Activated CD4-positive, alpha-beta T cell treated with anti-CD3 and anti-CD28 coated beads for 24 hours (primary cell): ENCODE results near the gene GAS5.
"Not testable (repeated sequence)": the region's sequence is repeated elsewhere in the genome, so short reads cannot be mapped to it uniquely, and the experiment has no call there.

Experiments used
- DNase-seq, 2 donors: peaks; one replicate each; pipeline ENCODE4 v3.0.0-alpha.2; 2020; ENCODE audit warnings: low read depth in 2 of 2

Gene GAS5

DNA sequence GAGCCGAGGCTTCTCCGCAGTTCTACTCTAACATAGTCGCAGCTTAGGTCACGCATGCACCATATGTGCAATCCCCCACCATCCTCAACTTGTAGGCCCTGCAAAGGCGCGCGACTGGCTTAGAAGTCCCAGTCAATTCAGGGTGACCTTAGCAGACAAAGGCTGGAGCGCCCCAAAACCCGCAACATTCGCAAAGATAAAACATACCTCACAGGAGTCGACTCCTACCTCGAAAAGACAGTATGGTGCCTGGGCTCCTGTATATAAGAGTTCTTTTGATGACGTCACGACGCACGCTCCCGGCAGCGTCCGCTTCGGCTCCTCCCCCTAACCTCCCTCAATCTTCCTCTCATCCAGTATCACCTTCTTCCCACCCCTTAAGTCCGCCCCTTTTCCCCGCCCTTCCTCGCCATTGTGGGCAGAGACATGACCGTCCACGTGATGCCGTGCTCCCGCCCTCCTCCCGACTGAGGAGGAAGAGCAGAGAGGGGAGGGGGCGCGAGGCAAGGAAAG, at the start of gene GAS5:
Gene GAS5 (minus strand): TSS at position 237 of the 513 bp plus-strand sequence.
- DNase-seq = peak; percentile 99 to 100

DNA sequence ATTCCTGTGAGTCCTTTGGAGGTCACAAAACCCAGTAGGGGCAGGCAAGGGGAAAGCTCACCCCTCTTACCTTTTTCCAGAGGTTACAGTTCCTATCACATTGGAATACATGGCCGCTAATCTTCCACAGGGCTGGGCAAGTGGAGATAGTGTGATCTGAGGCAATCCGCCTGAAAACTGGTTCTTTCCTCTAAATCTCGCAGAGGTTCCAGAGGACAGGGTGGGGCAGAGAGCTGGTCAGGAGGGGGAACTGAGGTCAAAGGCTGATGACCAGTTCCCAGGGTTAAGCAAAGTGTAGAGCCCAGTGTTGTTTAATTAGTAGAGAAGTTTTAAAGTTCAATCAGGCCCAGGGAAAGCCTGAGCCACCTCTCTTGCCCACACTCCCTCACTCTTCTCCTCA, 49.4 kb upstream of the GAS5 start, which contains the start of gene SERPINC1:
Gene SERPINC1 (minus strand): TSS at position 179 of the 400 bp plus-strand sequence. CDS start 68 bp downstream, at position 111.
- DNase-seq = no peak

DNA sequence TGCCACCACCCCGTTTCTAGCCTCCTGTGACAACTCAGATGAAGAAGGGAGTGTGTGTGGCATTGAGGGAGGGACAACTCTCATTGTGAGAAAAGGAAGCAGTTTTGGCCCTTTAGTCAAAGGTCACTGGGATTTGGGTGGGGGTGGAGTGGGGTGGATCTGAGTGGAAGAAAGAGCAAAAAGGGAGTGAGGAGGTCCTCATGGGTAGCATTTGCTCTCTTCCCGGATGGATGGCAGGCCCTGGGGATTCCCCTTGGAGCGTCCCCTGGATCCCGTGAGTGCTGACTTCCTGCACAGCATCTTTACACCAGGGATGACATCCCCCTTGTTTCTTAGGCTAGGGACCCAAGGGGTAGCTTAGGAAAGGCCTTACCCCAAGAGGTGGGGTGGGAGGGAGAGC, 48.9 kb upstream of the GAS5 start:
- DNase-seq = no peak

DNA sequence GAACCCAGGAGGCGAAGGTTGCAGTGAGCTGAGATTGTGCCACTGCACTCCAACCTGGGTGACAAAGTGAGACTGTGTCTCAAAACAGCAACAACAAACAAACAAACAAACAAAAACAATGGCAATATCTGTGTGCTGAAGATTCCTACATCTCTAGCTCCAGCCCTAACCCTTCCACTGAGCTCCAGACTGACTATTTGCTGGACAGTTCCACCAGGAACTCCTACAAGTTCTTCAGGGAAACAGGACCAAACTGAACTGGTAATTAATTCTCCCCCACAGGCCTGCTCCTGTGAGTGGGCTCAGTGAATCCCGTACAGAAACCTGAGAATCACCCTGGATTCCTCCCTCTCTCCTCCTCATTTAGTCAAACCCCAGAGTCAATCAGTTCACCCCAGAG, 47.8 kb upstream of the GAS5 start:
- no peak for DNase-seq

DNA sequence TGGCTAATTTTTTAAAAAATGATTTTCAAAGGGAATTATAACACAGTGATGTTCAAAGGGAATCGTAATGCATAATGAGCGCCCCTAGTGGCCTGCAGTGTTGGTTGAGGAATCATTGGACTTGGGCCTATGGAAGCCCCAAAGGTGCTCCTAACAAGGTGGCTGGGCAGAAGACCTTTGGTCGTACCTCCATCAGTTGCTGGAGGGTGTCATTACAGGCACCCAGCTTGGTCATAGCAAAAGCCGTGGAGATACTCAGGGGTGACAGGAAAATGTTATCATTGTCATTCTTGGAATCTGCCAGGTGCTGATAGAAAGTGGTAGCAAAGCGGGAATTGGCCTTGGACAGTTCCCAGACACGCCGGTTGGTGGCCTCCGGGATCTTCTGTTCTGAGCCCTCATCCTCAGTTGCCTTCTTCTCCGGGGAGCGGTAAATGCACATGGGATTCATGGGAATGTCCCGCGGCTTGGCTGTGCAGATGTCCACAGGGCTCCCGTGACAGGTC, 46.6 kb upstream of the GAS5 start:
- DNase-seq = peak in 1 of 2 donors; percentile 25

DNA sequence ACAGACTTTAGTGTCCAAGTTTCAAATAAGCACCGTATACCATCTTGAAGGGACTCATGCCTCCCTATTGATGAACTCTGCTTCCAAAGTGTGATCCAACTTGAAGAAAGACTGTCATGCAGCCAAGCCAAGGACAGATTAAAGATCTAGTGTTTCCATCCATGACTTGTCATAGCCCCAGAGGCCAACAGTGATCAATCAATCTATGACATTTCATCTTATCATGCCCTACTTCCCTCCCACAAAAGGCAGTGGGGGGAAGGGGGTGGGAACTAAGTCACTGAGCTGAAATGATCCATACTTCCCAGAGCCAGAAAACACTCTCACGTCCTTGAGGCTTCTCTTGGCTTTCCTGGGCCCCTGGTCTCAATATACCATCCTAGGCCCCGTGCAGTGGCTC, 45.3 kb upstream of the GAS5 start:
- DNase-seq = no peak

DNA sequence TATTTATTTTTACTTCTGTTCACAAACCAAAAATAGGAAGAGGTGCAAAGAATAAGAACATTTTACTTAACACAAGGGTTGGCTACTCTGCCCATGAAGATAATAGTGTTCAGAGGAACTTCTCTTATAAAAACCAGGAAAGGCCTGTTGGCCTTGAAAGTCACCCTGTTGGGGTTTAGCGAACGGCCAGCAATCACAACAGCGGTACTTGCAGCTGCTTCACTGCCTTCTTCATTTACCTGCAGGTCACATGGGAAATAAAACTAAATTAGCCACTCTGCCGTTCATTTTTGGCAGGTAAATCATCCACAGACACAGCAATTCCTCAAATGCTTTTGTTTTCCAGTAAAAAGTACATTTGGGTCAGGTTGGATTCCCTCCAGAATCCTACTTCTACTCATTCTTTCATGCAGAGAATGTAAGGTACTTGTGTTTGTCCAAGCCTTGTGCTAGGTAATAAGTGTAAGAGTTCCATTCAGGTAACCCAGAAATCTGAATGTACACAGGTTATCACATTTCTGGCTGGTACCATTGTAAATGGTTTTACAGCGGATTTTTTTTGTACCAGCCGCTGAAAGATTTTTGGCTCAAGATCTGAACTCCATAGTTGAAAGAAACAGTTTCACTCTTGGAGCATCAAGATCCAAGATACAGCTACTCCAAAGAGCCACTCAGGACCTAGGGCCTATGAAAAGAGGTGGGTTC, 36.2 kb upstream of the GAS5 start:
- DNase-seq = no peak

DNA sequence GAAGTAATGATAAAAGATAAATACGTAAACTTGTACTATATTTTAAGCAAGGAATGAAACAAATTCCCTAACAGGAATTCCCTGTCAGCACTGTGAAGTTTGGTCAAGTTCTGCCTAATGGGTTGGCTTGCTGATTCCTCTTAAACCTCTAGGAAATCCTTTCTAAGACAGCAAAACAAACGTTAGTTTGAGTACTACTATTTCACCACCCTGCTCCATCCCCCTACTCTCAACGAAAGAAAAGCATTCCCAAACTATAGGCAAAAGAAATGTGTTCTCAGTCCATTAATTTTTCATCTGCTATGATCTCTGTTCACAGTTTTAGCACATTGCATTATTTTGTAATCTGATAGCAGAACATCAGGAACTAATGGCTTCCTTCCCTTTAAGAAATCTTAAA, 33.2 kb upstream of the GAS5 start:
- no peak for DNase-seq

DNA sequence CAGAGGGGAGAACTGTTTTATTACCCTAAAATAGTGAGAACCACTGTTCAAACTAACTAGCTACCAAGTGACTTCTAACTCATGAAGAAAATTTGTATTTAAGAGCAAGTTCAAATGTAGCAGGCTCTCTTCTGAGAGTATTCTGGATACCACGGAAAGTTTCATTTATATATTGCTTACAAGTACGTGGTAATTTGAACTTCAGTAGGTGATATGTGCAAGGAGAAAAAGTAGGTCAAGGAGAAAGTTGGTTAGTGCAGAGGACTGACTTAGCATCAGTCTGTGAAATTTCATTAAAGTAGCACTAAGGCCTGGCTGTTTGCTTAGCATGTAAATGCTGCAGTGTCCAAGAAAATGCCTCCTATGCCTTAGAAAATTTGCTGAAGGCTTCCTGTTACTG, 32.6 kb upstream of the GAS5 start:
- no peak for DNase-seq

DNA sequence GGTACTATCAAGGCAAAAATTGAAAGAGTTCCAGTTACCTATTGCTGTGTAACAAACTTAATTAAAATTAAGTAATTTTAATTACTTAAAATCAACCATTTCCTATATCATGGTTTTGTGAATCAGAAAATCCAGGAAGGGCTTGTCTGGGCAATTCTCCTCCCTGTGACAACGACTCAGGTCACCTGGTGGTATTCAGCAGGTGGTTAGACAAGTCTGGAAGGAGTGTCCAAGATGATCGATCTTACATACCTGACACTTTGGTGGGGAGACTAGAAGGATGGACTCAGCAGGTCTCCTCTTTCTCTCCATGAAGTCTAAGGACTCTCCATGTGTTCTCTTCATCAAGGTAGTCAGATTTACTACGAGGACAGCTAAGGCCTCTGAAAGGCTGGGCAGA, 26.4 kb upstream of the GAS5 start:
- no peak for DNase-seq

DNA sequence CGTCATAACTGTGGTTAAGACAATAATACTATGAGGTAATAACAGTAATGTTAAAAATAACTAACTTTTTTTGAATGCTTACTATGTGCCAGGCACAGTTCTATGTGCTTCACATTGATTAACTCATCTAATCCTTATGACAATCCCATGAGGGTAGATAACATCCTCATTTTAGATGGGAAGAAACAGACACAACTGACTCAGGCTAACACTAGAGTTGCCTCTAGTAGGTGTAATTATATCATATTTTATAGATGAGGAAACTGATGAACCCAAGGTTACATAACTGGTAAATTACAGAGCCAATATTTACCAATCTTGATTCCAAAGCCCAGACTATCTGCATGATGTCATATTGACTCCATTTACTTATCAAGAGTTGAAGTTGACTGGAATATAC, 25.8 kb upstream of the GAS5 start:
- DNase-seq = no peak

DNA sequence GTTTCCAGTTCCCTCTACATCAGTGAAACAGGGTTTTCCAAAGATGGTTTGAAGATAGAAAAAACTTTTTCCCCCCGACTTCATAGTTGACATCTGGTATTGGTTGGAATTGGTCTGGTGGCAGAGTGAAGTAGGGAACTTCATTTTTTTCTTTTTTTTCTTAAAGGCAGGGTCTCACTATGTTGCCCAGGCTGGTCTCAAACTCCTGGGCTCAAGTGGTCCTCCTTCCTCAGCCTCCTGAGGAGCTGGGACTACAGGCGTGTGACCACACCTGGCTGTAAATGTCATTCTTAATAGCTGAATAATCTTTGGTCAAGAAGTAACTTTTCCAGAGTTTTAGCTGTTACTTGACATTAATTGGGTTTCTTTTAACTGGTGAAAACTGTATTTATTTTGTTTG, 22.1 kb upstream of the GAS5 start:
- no peak for DNase-seq

DNA sequence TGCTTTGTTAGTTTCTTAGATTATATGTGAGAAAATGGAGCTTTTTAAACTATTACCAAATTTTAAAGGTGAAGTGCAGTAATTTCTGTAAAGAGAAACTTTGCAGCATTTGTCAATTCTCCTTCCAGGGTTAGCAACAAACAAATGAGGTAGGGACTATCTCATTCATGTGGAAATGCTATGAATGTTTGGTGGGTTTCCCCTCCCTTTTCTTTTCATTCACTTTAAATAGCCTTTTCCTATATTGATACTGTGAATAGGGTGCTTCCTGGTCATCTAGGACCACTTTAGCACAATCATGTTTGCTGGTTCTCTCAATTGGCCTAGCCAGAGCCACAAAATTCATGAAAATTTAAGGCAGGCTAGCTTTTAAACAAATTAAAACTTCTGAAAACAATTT, 21.0 kb upstream of the GAS5 start:
- no peak for DNase-seq

DNA sequence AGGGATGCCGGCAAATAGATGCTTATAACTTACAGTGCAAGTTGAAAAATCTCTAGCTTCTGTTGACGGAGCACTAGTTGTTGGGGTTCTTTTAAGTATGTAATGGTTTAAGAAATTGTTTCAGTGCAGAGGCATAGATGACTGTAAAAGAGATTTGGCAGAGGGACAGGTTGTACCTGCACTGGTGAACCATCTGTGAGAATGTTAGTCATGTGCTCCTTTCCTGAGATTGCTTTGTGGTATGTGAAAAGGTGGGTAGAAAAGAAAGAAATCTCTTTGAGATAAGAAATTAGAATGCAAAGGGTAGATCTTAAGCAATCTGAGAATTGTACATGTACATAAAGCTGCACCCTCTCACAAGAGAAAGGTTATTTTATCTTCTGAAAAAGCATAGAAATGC, 19.8 kb upstream of the GAS5 start:
- no peak for DNase-seq

DNA sequence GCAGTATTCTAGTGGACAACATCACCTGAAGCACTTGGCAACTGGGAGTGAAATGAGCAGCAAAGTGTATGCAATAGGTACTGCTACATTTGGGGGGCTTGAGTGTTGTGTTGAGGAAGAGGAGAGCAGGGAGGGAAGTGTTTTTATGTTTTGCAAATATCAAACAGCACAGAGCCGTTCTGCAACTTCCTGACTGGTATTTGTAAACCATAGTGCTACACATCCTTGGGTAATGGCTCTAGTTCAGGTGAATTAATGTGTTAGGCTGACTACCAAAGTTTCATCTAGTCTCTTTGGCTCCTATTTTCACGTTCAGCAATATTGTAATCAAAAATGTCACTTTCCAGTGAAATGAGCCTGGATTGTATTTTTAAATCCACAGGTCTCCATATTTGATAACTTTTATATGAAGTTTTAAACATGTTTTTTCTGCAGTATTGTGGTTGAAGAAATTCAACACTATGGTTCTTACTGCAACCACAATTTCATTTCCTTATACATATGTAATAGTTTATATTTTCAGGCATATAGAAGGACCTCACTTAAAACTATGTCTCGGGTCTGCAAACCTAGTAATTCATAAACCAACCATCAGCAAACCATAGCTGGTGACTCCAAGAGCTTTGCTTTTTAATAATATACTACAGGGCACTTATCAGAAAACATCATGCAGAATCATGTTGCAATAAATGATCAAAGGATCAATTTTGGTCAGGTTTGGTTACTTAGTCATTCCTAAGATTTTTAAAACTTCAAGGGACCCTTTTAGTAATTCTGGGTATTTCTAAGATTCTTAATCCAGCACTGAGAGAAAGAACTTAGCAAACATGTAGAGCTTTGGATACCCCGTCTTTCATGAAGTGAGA, 19.2 kb upstream of the GAS5 start:
- DNase-seq = no peak

DNA sequence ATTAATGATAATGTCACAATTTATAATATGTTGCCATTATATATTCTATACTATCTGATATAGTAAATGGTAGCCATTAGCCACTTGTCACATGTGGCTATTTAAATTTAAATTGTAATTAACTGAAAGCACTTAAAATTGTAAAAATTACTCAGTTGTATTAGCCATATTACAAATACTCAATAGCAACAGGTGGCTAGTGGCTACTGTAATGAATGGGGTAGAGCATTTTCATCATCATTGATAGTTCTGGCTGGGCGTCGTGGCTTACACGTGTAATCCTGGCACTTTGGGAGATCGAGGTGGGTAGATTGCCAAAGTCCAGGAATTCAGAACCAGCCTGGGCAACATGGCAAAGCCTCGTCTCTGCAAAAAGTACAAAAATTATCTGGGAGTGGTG, 16.9 kb upstream of the GAS5 start:
- no peak for DNase-seq

DNA sequence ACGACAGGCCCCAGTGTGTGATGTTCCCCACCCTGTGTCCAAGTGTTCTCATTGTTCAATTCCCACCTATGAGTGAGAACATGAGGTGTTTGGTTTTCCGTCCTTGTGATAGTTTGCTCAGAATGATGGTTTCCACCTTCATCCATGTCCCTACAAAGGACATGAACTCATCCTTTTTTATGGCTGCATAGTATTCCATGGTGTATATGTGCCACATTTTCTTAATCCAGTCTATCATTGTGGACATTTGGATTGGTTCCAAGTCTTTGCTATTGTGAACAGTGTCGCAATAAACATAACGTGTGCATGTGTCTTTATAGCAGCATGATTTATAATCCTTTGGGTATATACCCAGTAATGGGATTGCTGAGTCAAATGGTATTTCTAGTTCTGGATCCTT, 13.3 kb upstream of the GAS5 start:
- not testable (repeated sequence) for DNase-seq

DNA sequence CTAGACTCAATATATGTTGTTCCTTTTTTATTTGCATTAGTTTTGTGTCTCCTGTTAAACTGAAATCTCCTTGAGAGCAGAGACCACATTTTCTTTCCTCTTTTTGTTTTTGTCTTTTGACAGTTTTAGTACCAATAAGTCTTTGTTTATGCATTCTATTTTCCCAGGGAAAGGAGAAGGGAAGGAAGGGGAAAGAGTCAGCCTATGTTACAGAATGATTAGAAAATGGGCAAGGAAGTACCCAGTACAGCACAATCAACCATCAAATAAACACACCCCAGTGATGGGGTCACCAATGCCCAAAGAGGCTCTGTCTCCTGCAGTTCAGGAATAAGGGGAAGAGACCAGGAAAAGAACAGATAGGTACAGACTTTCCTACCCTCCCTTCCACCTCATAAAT, 10.5 kb upstream of the GAS5 start:
- no peak for DNase-seq

DNA sequence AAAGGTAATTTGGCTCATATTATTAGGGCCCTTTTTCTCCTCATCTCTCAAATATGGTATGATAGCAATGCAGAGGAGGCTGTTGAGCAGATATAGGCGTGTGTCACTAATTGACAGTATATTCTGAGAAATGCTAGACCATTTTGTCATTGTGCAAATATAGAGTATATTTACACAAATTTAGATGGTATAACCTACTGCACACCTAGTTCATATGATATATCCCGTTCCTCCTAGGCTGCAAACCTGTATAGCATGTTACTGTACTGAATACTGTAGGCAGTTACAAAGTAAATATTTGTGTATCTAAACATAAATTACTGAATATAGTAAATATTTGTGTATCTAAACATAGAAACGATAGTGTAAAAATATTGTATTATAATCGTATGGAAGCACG, 8.9 kb upstream of the GAS5 start:
- no peak for DNase-seq

DNA sequence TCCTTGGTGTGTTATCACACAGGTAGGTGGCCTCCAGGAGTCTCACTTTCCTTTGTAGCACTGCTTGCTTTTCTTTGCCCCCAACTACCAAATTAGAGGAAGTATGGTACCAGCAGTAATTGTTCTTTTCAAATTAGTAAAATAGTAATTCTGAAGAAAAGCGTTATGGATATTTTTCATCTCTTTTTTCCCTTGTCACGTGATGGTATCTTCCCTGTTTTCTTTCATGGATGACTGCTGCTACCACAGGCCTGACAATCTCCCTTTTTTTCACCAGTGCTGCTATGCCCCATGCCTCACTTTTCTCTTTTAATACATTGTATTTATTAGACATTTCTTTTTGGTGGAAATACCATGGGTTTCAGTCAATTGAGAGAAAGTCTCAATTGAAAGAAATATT, 3.7 kb upstream of the GAS5 start:
- DNase-seq = no peak

DNA sequence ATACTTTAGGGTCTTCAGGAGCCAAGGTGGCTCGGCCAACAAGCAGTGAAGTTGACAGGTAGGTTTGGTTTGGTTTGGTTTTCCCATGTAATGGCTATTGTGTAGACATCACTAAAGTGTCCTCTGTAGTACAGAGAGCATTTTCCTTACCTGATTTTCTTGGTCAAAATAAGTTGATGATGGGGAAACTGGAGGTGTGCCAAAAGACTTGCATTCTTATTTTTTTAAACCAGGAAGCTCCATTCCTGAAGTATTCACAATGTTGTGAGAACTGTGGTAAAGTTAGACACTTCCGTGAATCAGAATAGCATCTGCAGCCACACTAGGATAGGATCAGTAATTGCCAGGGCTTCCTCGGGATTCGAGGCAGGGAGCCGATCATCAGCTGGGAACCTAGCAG, 3.3 kb upstream of the GAS5 start:
- DNase-seq = no peak

DNA sequence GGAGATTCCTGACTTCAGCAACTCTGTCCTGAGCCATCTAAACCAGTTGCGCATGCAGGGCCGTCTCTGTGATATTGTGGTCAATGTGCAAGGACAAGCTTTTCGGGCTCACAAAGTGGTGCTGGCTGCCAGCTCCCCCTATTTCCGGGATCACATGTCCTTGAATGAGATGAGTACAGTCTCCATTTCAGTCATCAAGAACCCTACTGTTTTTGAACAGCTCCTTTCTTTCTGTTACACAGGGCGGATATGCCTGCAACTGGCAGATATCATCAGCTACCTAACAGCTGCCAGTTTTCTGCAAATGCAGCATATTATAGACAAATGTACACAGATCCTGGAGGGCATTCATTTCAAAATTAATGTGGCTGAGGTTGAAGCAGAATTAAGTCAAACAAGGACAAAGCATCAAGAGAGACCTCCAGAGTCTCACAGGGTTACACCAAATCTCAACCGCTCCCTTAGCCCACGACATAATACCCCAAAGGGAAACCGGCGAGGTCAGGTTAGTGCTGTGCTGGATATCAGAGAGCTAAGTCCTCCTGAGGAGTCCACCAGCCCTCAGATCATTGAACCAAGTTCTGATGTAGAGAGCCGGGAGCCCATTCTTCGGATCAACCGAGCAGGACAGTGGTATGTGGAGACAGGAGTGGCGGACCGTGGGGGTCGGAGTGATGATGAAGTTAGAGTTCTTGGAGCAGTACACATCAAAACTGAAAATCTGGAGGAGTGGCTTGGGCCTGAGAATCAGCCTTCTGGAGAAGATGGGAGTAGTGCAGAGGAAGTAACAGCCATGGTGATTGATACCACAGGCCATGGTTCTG, 2.7 kb upstream of the GAS5 start:
- no peak for DNase-seq
